Right lobe of liver (tissue), 4 donors: ENCODE data around the gene SH3TC2.

Source experiments
- CTCF ChIP-seq, 4 donors: fragments of 200-600 bp in 3 of 4; fragments of 450-650 bp in 1 of 4; IDR thresholded peaks; one replicate each; pipeline versions ENCODE4 v1.5.1 to v1.8.0; 2016 to 2022; ENCODE audit warnings: antibody characterized with exemption in 4 of 4, mild to moderate bottlenecking in 2 of 4
- POLR2A ChIP-seq: fragments of 450-650 bp; IDR thresholded peaks from one replicate; pipeline ENCODE4 v1.6.1; 2017; ENCODE audit warnings: antibody characterized with exemption, mild to moderate bottlenecking
- donor health status: DM: no; HTN: no; CAD: no.
- donor health status: DM: no; HTN: no; CAD: no.
- donor health status: DM: no; HTN: yes; CAD: no.

- no peak for TF ChIP-seq CTCF (IDR thresholded peaks at IDR 0.05)
- no peak for TF ChIP-seq POLR2A
Observed at GRCh38 chr5:149001162-149001561, 61.7 kb downstream of the SH3TC2 start.
